Breast epithelium (tissue), 4 donors: ENCODE data around the gene HIVEP3. TPM values are rescaled to one million over a fixed set of nuclear protein-coding genes. Genes with fewer than 3 reads are reported as not detected.

Experiments
- DNase-seq, 2 donors: peaks; one replicate each; pipeline ENCODE4 v3.0.0-alpha.2; 2019; ENCODE audit warnings: low spot score in 2 of 2
- H3K27ac ChIP-seq, 2 donors: fragments of 200-600 bp; sonication (generic) in 1 of 2; one replicate each; pipeline ENCODE4 v1.5.1; 2016 to 2019; ENCODE audit warnings: mild to moderate bottlenecking in 1 of 2
- H3K27me3 ChIP-seq, 2 donors: fragments of 200-600 bp; sonication (generic) in 1 of 2; one replicate each; pipeline versions ENCODE4 v1.5.1 to v1.6.0; 2017 to 2019; ENCODE audit warnings: control low read depth in 1 of 2, mild to moderate bottlenecking in 1 of 2
- H3K36me3 ChIP-seq: fragments of 200-600 bp; one replicate; pipeline ENCODE4 v1.5.1; 2019
- H3K4me1 ChIP-seq, 2 donors: fragments of 200-600 bp; sonication (generic); one replicate each; pipeline ENCODE4 v1.5.1; 2016 to 2019; ENCODE audit warnings: control low read depth in 1 of 2
- H3K4me3 ChIP-seq, 3 donors: fragments of 200-600 bp; sonication (generic); 1 replicate in 2 of 3; 2 replicates in 1 of 3; pipeline ENCODE4 v1.5.1; 2016 to 2019; ENCODE audit warnings: mild to moderate bottlenecking in 3 of 3, moderate library complexity in 2 of 3
- H3K9me3 ChIP-seq, 2 donors: fragments of 200-600 bp; sonication (generic) in 1 of 2; one replicate each; pipeline ENCODE4 v1.5.1; 2016 to 2019; ENCODE audit warnings: control low read depth in 1 of 2
- CTCF ChIP-seq, 3 donors: fragments of 450-650 bp; IDR thresholded peaks; one replicate each; pipeline ENCODE4 v1.5.1; 2016 to 2017; ENCODE audit warnings: antibody characterized with exemption in 3 of 3, mild to moderate bottlenecking in 3 of 3, moderate library complexity in 3 of 3
- POLR2A ChIP-seq: fragments of 450-650 bp; IDR thresholded peaks from one replicate; pipeline ENCODE4 v1.6.1; 2016; ENCODE audit warnings: antibody characterized with exemption, mild to moderate bottlenecking, moderate library complexity
- POLR2AphosphoS5 ChIP-seq, 3 donors: sonication (generic); formaldehyde crosslinking; IDR thresholded peaks; one replicate each; pipeline ENCODE4 v1.6.1; 2017; ENCODE audit warnings: antibody characterized with exemption in 3 of 3
- intact Hi-C: fragments of 100-400 bp; cut with DNase I; formaldehyde crosslinking; loops from one replicate; pipeline ENCODE4 v1.15.1; 2023; ENCODE audit warnings: low total_unique reads
- total RNA-seq, 3 donors: library from RNA; depleted of rRNA; stranded (reverse); fragments of >200 nt; gene quantifications; one replicate each; pipeline ENCODE4 v1.1.0, GENCODE V29; 2016

Gene HIVEP3
- total RNA-seq, 3 donors from 2014 or later, result 3.5 to 13.5 (median 9.2) TPM

GRCh38 chr1:41642922-41643821 is 275.6 kb downstream of the HIVEP3 start:
- H3K27me3 ChIP-seq, result no peaks in the 10 kb centered on the region
- no peak overlapping the region for H3K27ac ChIP-seq
- TF ChIP-seq CTCF (IDR thresholded peaks at IDR 0.05) (no peak), POLR2AphosphoS5 (IDR thresholded peaks at IDR 0.05) (no peak), POLR2A (no peak)
- H3K4me1 ChIP-seq, result no peaks in the 10 kb centered on the region
- DNase-seq, result no peak
- intact Hi-C loops, result no loop called here
- H3K36me3 ChIP-seq, result no peaks in the 10 kb centered on the region
- no peak overlapping the region for H3K4me3 ChIP-seq
- H3K9me3 ChIP-seq, result no peaks in the 10 kb centered on the region

- DNase-seq, result no peak
- Histone ChIP-seq H3K9me3 (no peaks in the 10 kb centered on the region), H3K4me3 (no peak overlapping the region), H3K27ac (no peak overlapping the region), H3K27me3 (no peaks in the 10 kb centered on the region), H3K4me1 (no peaks in the 10 kb centered on the region), H3K36me3 (no peaks in the 10 kb centered on the region)
- TF ChIP-seq POLR2A, result no peak
- intact Hi-C loops, result no loop called here
Measured at GRCh38 chr1:41641941-41642527, 276.7 kb downstream of the HIVEP3 start.

GRCh38 chr1:41641475-41641814 is 277.3 kb downstream of the HIVEP3 start:
- no peak for DNase-seq
- Histone ChIP-seq H3K4me1 (no peaks in the 10 kb centered on the region), H3K9me3 (no peaks in the 10 kb centered on the region), H3K27me3 (no peaks in the 10 kb centered on the region), H3K4me3 (no peak overlapping the region), H3K36me3 (no peaks in the 10 kb centered on the region), H3K27ac (no peak overlapping the region)
- intact Hi-C loops, result no loop called here
- no peak for TF ChIP-seq CTCF (IDR thresholded peaks at IDR 0.05)
- no peak for TF ChIP-seq POLR2A
- no peak for TF ChIP-seq POLR2AphosphoS5 (IDR thresholded peaks at IDR 0.05)

DNA sequence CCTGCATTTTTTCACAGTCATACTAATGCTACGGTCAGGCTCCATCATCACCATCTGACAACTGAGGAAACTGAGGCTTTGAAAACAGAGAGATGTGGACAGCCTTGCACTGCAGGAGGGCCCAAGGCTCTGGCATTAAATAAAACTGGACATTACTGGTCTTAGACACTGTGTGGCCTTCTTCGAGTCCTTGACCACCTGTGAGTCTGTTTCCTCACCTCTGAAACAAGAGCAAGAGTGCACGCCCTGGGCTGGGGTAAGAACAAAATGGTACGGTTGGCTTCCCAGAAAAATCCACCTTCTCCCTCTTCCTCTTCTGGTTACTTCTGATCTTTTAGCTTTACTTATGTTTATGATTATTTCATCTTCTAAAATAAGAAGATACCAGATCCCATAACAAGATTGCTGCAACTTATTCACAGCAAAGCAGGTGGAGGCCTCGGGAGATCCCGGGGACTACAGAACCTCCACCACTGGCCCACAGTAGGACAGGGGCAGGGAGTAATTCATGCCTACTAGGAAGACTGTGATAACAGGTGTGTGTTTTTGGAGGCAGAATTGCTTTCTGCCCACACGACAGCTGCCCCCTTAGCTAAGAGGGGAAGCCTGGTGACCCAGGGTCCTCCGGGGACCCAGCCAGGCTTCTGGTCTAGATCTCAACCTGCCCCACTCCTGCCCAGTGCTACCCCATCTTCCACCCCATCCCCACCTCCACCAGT is 277.8 kb downstream of the HIVEP3 start:
- no peaks in the 10 kb centered on the region for H3K4me1 ChIP-seq
- DNase-seq, result no peak
- H3K9me3 ChIP-seq, result no peaks in the 10 kb centered on the region
- TF ChIP-seq POLR2AphosphoS5 (IDR thresholded peaks at IDR 0.05) (no peak), POLR2A (no peak), CTCF (IDR thresholded peaks at IDR 0.05) (no peak)
- no peak overlapping the region for H3K4me3 ChIP-seq
- intact Hi-C loops, result no loop called here
- H3K27me3 ChIP-seq, result no peaks in the 10 kb centered on the region
- H3K27ac ChIP-seq, result no peak overlapping the region
- H3K36me3 ChIP-seq, result no peaks in the 10 kb centered on the region

- H3K36me3 ChIP-seq, result no peaks in the 10 kb centered on the region
- H3K4me1 ChIP-seq, result no peaks in the 10 kb centered on the region
- DNase-seq, result no peak
- no peak overlapping the region for H3K4me3 ChIP-seq
- no peak overlapping the region for H3K27ac ChIP-seq
- no peaks in the 10 kb centered on the region for H3K9me3 ChIP-seq
- no peak for TF ChIP-seq CTCF (IDR thresholded peaks at IDR 0.05)
- TF ChIP-seq POLR2AphosphoS5 (IDR thresholded peaks at IDR 0.05), result no peak
- TF ChIP-seq POLR2A, result no peak
- intact Hi-C loops, result no loop called here
- H3K27me3 ChIP-seq, result no peaks in the 10 kb centered on the region
Measured at GRCh38 chr1:41640141-41640751, 278.5 kb downstream of the HIVEP3 start.
